Measurements from ENCODE around the gene BPIFB6. TPM values are rescaled to one million over a fixed set of nuclear protein-coding genes. Genes with fewer than 3 reads are reported as not detected.

Gene BPIFB6
- total and polyA plus RNA-seq, 10 donors, result not detected

DNA sequence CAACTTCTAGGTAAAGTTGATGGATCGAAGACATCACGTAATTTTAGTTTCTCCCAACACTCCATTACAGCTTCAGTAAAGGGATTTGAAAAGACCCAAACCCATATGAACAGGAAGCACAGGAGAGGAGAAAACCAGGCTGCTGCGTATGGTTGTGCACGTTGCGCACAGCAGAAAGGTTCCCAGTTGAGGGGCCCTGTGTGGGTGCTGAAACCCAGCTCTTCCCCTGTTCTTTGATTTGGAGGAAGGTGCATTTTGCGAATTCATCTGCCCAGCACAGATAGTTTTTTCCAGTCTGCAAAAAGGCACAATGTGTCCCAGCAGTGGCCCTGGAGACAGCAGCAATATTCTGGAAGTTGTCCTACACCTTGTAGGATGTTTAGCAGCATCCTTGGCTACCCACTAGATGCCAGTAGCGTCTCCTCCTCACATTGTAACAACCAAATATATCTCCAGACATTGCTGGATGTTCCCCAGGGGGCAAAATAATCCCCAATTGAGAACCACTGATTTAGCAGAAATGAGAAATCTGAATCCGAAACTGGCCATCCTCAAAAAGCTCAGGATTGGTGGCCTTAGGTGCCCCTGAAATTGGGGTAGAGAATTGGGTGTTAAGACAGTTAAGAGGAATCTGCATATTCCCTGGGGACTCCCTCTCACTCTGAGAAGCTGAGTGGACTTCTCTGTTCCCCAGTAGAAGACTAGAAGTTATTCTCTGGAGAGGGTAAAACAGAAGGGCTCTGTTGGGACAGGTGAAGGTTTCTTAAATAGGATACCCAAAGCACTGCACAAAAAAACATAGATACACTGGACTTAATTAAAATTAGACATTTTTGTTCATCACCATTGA, 39.4 kb upstream of the BPIFB6 start:
- TF ChIP-seq, protein P1, sequence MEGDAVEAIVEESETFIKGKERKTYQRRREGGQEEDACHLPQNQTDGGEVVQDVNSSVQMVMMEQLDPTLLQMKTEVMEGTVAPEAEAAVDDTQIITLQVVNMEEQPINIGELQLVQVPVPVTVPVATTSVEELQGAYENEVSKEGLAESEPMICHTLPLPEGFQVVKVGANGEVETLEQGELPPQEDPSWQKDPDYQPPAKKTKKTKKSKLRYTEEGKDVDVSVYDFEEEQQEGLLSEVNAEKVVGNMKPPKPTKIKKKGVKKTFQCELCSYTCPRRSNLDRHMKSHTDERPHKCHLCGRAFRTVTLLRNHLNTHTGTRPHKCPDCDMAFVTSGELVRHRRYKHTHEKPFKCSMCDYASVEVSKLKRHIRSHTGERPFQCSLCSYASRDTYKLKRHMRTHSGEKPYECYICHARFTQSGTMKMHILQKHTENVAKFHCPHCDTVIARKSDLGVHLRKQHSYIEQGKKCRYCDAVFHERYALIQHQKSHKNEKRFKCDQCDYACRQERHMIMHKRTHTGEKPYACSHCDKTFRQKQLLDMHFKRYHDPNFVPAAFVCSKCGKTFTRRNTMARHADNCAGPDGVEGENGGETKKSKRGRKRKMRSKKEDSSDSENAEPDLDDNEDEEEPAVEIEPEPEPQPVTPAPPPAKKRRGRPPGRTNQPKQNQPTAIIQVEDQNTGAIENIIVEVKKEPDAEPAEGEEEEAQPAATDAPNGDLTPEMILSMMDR (IDR thresholded peaks at IDR 0.05 in 8 of 11, conservative IDR thresholded peaks at IDR 0.05 in 3 of 11), result no peak
- no peak for TF ChIP-seq POLR2A (IDR thresholded peaks at IDR 0.05)
- intact Hi-C loops (cut with DNase I; ENCODE audit: low total_unique reads), result no loop called here
- H3K4me3 ChIP-seq, result no peak overlapping the region
- 65 to 79% (median 72%) methylated on average over 8 of the region's 8 CpGs for WGBS, 5 donors
- no peak for DNase-seq
- H3K36me3 ChIP-seq, result no peaks in the 10 kb centered on the region
- H3K27ac ChIP-seq, result no peak overlapping the region
- peaks cover 0 to 18% (median 10%) of the 10 kb centered on the region in 8 donors for H3K9me3 ChIP-seq
- H3K4me1 ChIP-seq, result peaks cover 0 to 14% (median 0%) of the 10 kb centered on the region in 6 donors
- H3K27me3 ChIP-seq (replicated peaks in 1 of 7), result peaks cover 0 to 14% (median 0%) of the 10 kb centered on the region in 7 donors

DNA sequence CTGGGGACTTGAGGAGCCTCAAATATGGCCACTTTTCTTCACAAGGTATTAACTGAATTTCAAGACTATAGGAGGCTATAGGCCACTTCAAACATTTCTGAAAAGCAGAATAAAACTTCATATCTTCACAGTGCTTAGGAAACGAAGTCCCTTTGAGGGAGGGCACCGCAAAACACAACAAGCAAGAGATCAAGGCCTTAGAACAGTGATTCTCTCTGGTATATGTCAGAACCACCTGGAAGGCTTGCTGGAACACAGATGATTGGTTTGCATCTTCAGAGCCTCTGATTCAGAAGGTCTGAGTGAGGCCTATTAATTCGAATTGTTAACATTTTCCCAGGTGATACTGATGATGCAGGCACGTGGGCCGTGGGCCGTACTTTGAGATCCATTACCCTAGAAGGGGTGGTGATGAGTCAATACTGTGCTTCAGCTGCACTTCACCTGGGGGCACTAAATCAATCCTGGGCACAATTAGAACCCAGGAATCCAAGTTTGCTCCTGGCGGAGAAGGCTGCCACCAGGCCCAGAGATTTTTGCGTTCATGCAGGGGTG, 37.9 kb upstream of the BPIFB6 start:
- peaks cover 0 to 18% (median 10%) of the 10 kb centered on the region in 8 donors for H3K9me3 ChIP-seq
- no peaks in the 10 kb centered on the region for H3K36me3 ChIP-seq
- H3K4me3 ChIP-seq, result no peak overlapping the region
- peaks cover 0 to 14% (median 0%) of the 10 kb centered on the region in 6 donors for H3K4me1 ChIP-seq
- 83 to 88% (median 86%) methylated on average over 8 of the region's 8 CpGs for WGBS, 5 donors
- TF ChIP-seq, protein P1 (IDR thresholded peaks at IDR 0.05 in 8 of 11, conservative IDR thresholded peaks at IDR 0.05 in 3 of 11), result no peak
- no peak for TF ChIP-seq POLR2A (IDR thresholded peaks at IDR 0.05)
- no peak for TF ChIP-seq POLR2AphosphoS5 (IDR thresholded peaks at IDR 0.05)
- peaks cover 0 to 14% (median 0%) of the 10 kb centered on the region in 7 donors for H3K27me3 ChIP-seq (replicated peaks in 1 of 7)
- no peak for DNase-seq
- intact Hi-C loops (cut with DNase I; ENCODE audit: low total_unique reads), result no loop called here
- no peak overlapping the region for H3K27ac ChIP-seq

DNA sequence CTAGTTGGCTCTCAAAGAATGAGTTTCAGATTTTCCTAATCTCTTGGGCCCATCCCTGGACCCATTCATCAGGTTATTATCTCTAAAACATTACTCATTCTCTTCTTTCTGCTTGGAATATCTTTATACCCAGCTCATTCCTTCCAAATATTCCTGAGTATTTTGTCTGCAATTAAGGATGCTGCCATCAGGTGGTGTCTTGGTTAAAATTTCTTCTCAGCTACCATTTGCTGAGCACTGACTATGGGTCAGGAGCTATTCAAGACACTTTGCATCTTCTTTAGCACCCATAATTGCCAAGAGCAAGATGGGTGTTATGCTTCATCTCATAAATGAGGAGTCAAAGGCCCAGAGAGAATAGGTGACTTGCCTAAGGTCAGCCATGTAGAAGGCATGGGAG, 35.6 kb upstream of the BPIFB6 start:
- Histone ChIP-seq H3K36me3 (no peaks in the 10 kb centered on the region), H3K27ac (no peak overlapping the region), H3K4me3 (no peak overlapping the region), H3K9me3 (peaks cover 0 to 18% (median 10%) of the 10 kb centered on the region in 8 donors), H3K4me1 (peaks cover 0 to 21% (median 7%) of the 10 kb centered on the region in 6 donors), H3K27me3 (replicated peaks in 1 of 7) (peaks cover 0 to 3% (median 0%) of the 10 kb centered on the region in 7 donors)
- intact Hi-C loops (cut with DNase I; ENCODE audit: low total_unique reads), result no loop called here
- no peak for DNase-seq
- TF ChIP-seq, protein P1 (IDR thresholded peaks at IDR 0.05 in 8 of 11, conservative IDR thresholded peaks at IDR 0.05 in 3 of 11), result no peak

DNA sequence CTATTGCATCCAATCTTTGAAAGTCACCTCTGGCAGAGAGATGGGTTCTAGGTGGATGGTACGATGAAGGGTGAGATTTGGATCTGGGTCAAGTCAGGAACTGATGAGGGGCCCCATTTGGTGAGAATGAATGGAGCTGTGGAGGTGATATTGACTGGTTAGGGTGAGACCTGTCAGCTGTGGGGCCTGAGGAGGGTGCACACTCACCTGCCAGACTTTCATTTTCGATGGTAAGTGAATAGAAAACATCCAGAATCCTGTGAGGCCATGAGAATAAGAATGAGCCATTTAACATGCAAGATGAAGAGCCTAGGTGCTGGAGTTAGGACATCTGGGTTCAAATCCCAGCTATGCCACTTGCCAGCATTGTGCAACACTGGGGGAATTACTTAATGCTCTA, 34.0 kb upstream of the BPIFB6 start:
- DNase-seq, result no peak
- Histone ChIP-seq H3K36me3 (no peaks in the 10 kb centered on the region), H3K4me1 (peaks cover 0 to 10% (median 7%) of the 10 kb centered on the region in 6 donors), H3K4me3 (no peak overlapping the region), H3K27me3 (replicated peaks in 1 of 7) (no peaks in the 10 kb centered on the region), H3K27ac (no peak overlapping the region), H3K9me3 (peaks cover 0 to 18% (median 10%) of the 10 kb centered on the region in 8 donors)
- intact Hi-C loops (cut with DNase I; ENCODE audit: low total_unique reads), result no loop called here
- TF ChIP-seq, protein P1 (IDR thresholded peaks at IDR 0.05 in 8 of 11, conservative IDR thresholded peaks at IDR 0.05 in 3 of 11), result no peak
- TF ChIP-seq POLR2A (IDR thresholded peaks at IDR 0.05) (no peak), POLR2AphosphoS5 (IDR thresholded peaks at IDR 0.05) (no peak)
- WGBS, 5 donors, result 68 to 84% (median 80%) methylated on average over 2 of the region's 2 CpGs
